ENCODE measurements around the gene PLEKHM3. TPM values are rescaled to one million over a fixed set of nuclear protein-coding genes. Genes with fewer than 3 reads are reported as not detected.

Gene PLEKHM3
- total and polyA plus RNA-seq, 2 of the 4 experiments (the other 2 are of a cell fraction), result 2.4 to 11.3 TPM

DNA sequence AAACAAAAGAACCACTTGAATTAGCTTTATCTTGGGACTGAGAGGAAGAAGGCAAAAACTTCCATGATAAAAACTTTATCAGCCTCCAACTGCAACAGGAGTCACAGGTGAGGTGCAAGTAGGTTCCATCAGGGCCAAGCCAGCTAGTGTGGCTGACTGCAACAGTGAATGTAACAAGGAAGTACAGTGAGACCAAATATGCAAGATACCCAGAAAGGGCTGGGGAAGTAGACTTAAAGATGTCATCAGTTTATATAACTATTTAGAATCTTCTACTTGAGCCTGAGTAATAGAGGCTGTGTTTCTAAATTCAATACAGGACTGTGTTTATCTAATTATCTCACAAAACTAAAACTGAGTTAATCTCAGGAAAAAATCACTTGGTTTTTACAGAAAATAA, 14.8 kb downstream of the PLEKHM3 start:
- no peaks in the 10 kb centered on the region for H3K9me3 ChIP-seq (ENCODE audit: control insufficient read depth, insufficient read depth, low read length)
- intact Hi-C loops (cut with micrococcal nuclease) (no loop called here), dilution Hi-C loops (cut with HindIII; ENCODE audit: low sequenced_read_pairs, unreplicated experiment) (no loop called here), in situ Hi-C loops (cut with MboI; ENCODE audit: low sequenced_read_pairs) (no loop called here)
- no peak overlapping the region for H2AK9ac ChIP-seq (replicated peaks; ENCODE audit: low read depth, low read length, poor library complexity)
- H3K4me2 ChIP-seq (ENCODE audit: low read depth, low read length), result no peak overlapping the region
- H2BK120ac ChIP-seq (ENCODE audit: low read depth, low read length), result no peak overlapping the region
- no peak overlapping the region for H2BK20ac ChIP-seq (ENCODE audit: low read depth, low read length)
- H4K5ac ChIP-seq (ENCODE audit: low read depth, low read length), result no peak overlapping the region
- no peak overlapping the region for H3K4ac ChIP-seq (ENCODE audit: low read depth, low read length)
- H2AFZ ChIP-seq (replicated peaks; ENCODE audit: low read length, poor library complexity), result no peak overlapping the region
- H4K8ac ChIP-seq (ENCODE audit: low read depth in 2 of 2, low read length in 2 of 2), result no peak overlapping the region
- no TSS peak for BruUV-seq (replicated peaks)
- no peak overlapping the region for H3K4me3 ChIP-seq (ENCODE audit: insufficient read depth, low read depth, low read length)
- H3K9ac ChIP-seq (ENCODE audit: low read depth, low read length), result no peak overlapping the region
- H3K18ac ChIP-seq (ENCODE audit: low read depth, low read length), result no peak overlapping the region
- H3K23ac ChIP-seq (ENCODE audit: low read depth, low read length), result no peak overlapping the region
- H3K9me1 ChIP-seq (ENCODE audit: insufficient read depth, low read length), result peaks cover 8% of the 10 kb centered on the region
- DNase-seq (peak; percentile 9), ATAC-seq (ENCODE audit: low read depth) (peak; percentile 63)
- no peak overlapping the region for H2AK5ac ChIP-seq (ENCODE audit: low read depth, low read length)
- no peaks in the 10 kb centered on the region; the same call in 1 of the 2 replicates for H4K20me1 ChIP-seq (ENCODE audit: insufficient read depth, low read length)
- H3K36me3 ChIP-seq (ENCODE audit: control insufficient read depth, insufficient read depth, low read length), result no peaks in the 10 kb centered on the region
- peaks cover 2% of the 10 kb centered on the region; the same call in 1 of the 2 replicates for H3K4me1 ChIP-seq (ENCODE audit: control insufficient read depth, insufficient read depth, low read length)
- ChIA-PET POLR2A (ENCODE audit: unreplicated experiment) (no interaction called here), CTCF (no interaction called here)
- no peaks in the 10 kb centered on the region for H3K27me3 ChIP-seq (ENCODE audit: control insufficient read depth, insufficient read depth, low read length)
- no peak overlapping the region for H4K91ac ChIP-seq (ENCODE audit: insufficient read depth, low read depth, low read length)
- H2BK5ac ChIP-seq (ENCODE audit: low read depth, low read length, poor library complexity, severe bottlenecking), result no peak overlapping the region
- no peak overlapping the region for H3K27ac ChIP-seq (ENCODE audit: insufficient read depth, low read length)
- H3K14ac ChIP-seq (replicated peaks; ENCODE audit: low read depth, low read length), result no peak overlapping the region
- peaks cover 14 to 17% of the 10 kb centered on the region in 2 experiments for H3K79me1 ChIP-seq (ENCODE audit: low read depth in 1 of 2, low read length in 2 of 2)
- H2BK15ac ChIP-seq (ENCODE audit: low read depth, low read length), result no peak overlapping the region
- no peak overlapping the region for H3K56ac ChIP-seq (ENCODE audit: extremely low read depth, insufficient read depth, low read length)
- TF ChIP-seq FOS (IDR thresholded peaks at IDR 0.05; ENCODE audit: low read depth, low read length) (no peak), CTCF (conservative IDR thresholded peaks at IDR 0.05; ENCODE audit: low read depth, low read length) (no peak), MAZ (IDR thresholded peaks at IDR 0.05; ENCODE audit: borderline replicate concordance, low read depth, low read length) (no peak), RFX5 (IDR thresholded peaks at IDR 0.05; ENCODE audit: low read depth, low read length) (no peak), MXI1 (IDR thresholded peaks at IDR 0.05; ENCODE audit: borderline replicate concordance, low read depth, low read length) (no peak), MAFK (IDR thresholded peaks at IDR 0.05; ENCODE audit: low read depth, low read length) (no peak), NFE2L2 (IDR thresholded peaks at IDR 0.05; ENCODE audit: low read depth, low read length) (no peak), RCOR1 (IDR thresholded peaks at IDR 0.05; ENCODE audit: insufficient replicate concordance, low read length) (no peak), ELK1 (IDR thresholded peaks at IDR 0.05; ENCODE audit: borderline replicate concordance, low read depth, low read length) (no peak), SMC3 (IDR thresholded peaks at IDR 0.05; ENCODE audit: low read depth, low read length) (no peak), POLR2A (IDR thresholded peaks at IDR 0.05; ENCODE audit: low read depth, low read length) (no peak)

Measured in IMR-90 (cell line).